Body of pancreas (tissue), 4 donors: ENCODE measurements around the gene SORCS2.

Experiments
- POLR2A ChIP-seq, 3 donors: fragments of 450-650 bp; IDR thresholded peaks; one replicate each; pipeline ENCODE4 v1.6.1; 2016; ENCODE audit warnings: antibody characterized with exemption in 3 of 3, mild to moderate bottlenecking in 2 of 3
- TF ChIP-seq, protein P1 (sequence below), 7 experiments: fragments of 450-650 bp in 4 of 7; fragments of 200-600 bp in 3 of 7; sonication (generic) in 3 of 7; IDR thresholded peaks; one replicate each; pipeline ENCODE4 v1.5.1; 2016 to 2019; ENCODE audit warnings: antibody characterized with exemption in 7 of 7

GRCh38 chr4:7772711-7773385 is 580.5 kb downstream of the SORCS2 start:
- no peak for TF ChIP-seq POLR2A (IDR thresholded peaks at IDR 0.05)
- TF ChIP-seq, protein P1, sequence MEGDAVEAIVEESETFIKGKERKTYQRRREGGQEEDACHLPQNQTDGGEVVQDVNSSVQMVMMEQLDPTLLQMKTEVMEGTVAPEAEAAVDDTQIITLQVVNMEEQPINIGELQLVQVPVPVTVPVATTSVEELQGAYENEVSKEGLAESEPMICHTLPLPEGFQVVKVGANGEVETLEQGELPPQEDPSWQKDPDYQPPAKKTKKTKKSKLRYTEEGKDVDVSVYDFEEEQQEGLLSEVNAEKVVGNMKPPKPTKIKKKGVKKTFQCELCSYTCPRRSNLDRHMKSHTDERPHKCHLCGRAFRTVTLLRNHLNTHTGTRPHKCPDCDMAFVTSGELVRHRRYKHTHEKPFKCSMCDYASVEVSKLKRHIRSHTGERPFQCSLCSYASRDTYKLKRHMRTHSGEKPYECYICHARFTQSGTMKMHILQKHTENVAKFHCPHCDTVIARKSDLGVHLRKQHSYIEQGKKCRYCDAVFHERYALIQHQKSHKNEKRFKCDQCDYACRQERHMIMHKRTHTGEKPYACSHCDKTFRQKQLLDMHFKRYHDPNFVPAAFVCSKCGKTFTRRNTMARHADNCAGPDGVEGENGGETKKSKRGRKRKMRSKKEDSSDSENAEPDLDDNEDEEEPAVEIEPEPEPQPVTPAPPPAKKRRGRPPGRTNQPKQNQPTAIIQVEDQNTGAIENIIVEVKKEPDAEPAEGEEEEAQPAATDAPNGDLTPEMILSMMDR (IDR thresholded peaks at IDR 0.05) = no peak
